GM12878 (cell line): Measurements from ENCODE around the gene GALNS. TPM values are rescaled to one million over a fixed set of nuclear protein-coding genes. Genes with fewer than 3 reads are reported as not detected.

Source experiments
- BCL11A ChIP-seq: IDR thresholded peaks from 2 replicates; pipeline ENCODE4 v1.6.1; 2011; ENCODE audit warnings: low read depth, low read length
- BMI1 ChIP-seq: fragments of 450-650 bp; IDR thresholded peaks from 2 replicates; pipeline ENCODE4 v1.6.1; 2016; ENCODE audit warnings: mild to moderate bottlenecking, moderate library complexity, borderline replicate concordance
- CBX5 ChIP-seq: sonication (generic); IDR thresholded peaks from 2 replicates; pipeline ENCODE4 v1.6.1; 2016; ENCODE audit warnings: low read depth, moderate library complexity, mild to moderate bottlenecking, inconsistent platforms
- CEBPB ChIP-seq, 2 experiments: fragments of 150-350 bp in 1 of 2; IDR thresholded peaks; 2 replicates each; pipeline ENCODE4 v1.6.1; 2012 to 2014; ENCODE audit warnings: low read depth in 2 of 2, low read length in 2 of 2, borderline replicate concordance in 1 of 2, inconsistent platforms in 1 of 2
- CHD4 ChIP-seq: fragments of 200-600 bp; sonication (generic); IDR thresholded peaks from 2 replicates; pipeline ENCODE4 v1.6.1; 2016; ENCODE audit warnings: mild to moderate bottlenecking
- CREM ChIP-seq: IDR thresholded peaks from 2 replicates; pipeline ENCODE4 v1.6.1; 2014; ENCODE audit warnings: antibody characterized with exemption, low read depth
- DPF2 ChIP-seq: fragments of 450-650 bp; IDR thresholded peaks from 2 replicates; pipeline ENCODE4 v1.6.1; 2017; ENCODE audit warnings: mild to moderate bottlenecking
- FOXK2 ChIP-seq: fragments of 450-650 bp; IDR thresholded peaks from 2 replicates; pipeline ENCODE4 v1.6.1; 2017; ENCODE audit warnings: mild to moderate bottlenecking, moderate library complexity
- IRF3 ChIP-seq: fragments of 450-650 bp; IDR thresholded peaks from 2 replicates; pipeline ENCODE4 v1.6.1; 2014; ENCODE audit warnings: mild to moderate bottlenecking
- JUND ChIP-seq: IDR thresholded peaks from 2 replicates; pipeline ENCODE4 v1.6.1; 2012; ENCODE audit warnings: low read depth, mild to moderate bottlenecking, low read length, improper control_type of control experiment, moderate library complexity
- MXI1 ChIP-seq: fragments of 150-350 bp; IDR thresholded peaks from 2 replicates; pipeline ENCODE4 v1.6.1; 2011; ENCODE audit warnings: low read depth, mild to moderate bottlenecking, inconsistent platforms, low read length, improper control_type of control experiment
- MYC ChIP-seq: IDR thresholded peaks from 2 replicates; pipeline ENCODE4 v1.6.1; 2011; ENCODE audit warnings: mild to moderate bottlenecking, low read length, moderate library complexity, inconsistent platforms; ENCODE audit not compliant: insufficient read depth, insufficient replicate concordance, insufficient read length, severe bottlenecking
- NFYB ChIP-seq: IDR thresholded peaks from 2 replicates; pipeline ENCODE4 v1.6.1; 2011; ENCODE audit warnings: low read depth, mild to moderate bottlenecking, low read length, improper control_type of control experiment, moderate library complexity; ENCODE audit not compliant: insufficient read depth
- PBX3 ChIP-seq: IDR thresholded peaks from 2 replicates; pipeline ENCODE4 v1.6.1; 2011; ENCODE audit warnings: mild to moderate bottlenecking, low read depth, low read length, moderate library complexity; ENCODE audit not compliant: insufficient replicate concordance
- POLR2A ChIP-seq: IDR thresholded peaks from 2 replicates; pipeline ENCODE4 v1.6.1; 2011; ENCODE audit warnings: low read depth, mild to moderate bottlenecking, low read length
- RAD51 ChIP-seq: fragments of 450-650 bp; IDR thresholded peaks from 2 replicates; pipeline ENCODE4 v1.6.1; 2016; ENCODE audit warnings: moderate library complexity, mild to moderate bottlenecking, inconsistent platforms
- SMAD1 ChIP-seq: fragments of 450-650 bp; IDR thresholded peaks from 2 replicates; pipeline ENCODE4 v1.6.1; 2018; ENCODE audit warnings: mild to moderate bottlenecking, low read depth; ENCODE audit not compliant: partially characterized antibody
- SREBF2 ChIP-seq: IDR thresholded peaks from 2 replicates; pipeline ENCODE4 v1.6.1; 2012; ENCODE audit warnings: mild to moderate bottlenecking, low read length
- SRF ChIP-seq, 2 experiments: IDR thresholded peaks; 2 replicates each; pipeline ENCODE4 v1.6.1; 2011; ENCODE audit warnings: low read depth in 2 of 2, low read length in 2 of 2, mild to moderate bottlenecking in 1 of 2, moderate library complexity in 1 of 2
- TAF1 ChIP-seq: IDR thresholded peaks from 2 replicates; pipeline ENCODE4 v1.6.1; 2011; ENCODE audit warnings: mild to moderate bottlenecking, low read depth, low read length, borderline replicate concordance
- TCF3 ChIP-seq: IDR thresholded peaks from 2 replicates; pipeline ENCODE4 v1.6.1; 2012; ENCODE audit warnings: low read depth, mild to moderate bottlenecking, low read length, borderline replicate concordance; ENCODE audit not compliant: insufficient read depth
- USF2 ChIP-seq: IDR thresholded peaks from 2 replicates; pipeline ENCODE4 v1.6.1; 2011; ENCODE audit warnings: low read depth, low read length, improper control_type of control experiment, borderline replicate concordance
- ZBTB40 ChIP-seq: fragments of 450-650 bp; IDR thresholded peaks from 2 replicates; pipeline ENCODE4 v1.6.1; 2016; ENCODE audit warnings: mild to moderate bottlenecking, moderate library complexity, borderline replicate concordance
- polyA plus RNA-seq, 11 experiments: library from polyadenylated mRNA; depleted of rRNA in 4 of 11; unstranded in 6 of 11; stranded (reverse) in 5 of 11; fragments of >200 nt; fragmentation: Nextera tagmentation in 4 of 11; fragmentation: Illumina TruSeq in 1 of 11; extraction: Ambion mirVana in 4 of 11; extraction: Trizol in 1 of 11; gene quantifications; 1 replicate in 1 of 11; 2 replicates in 10 of 11; pipeline versions ENCODE4 v1.2.1 to v1.2.3, GENCODE V29; 2011 to 2016; ENCODE audit warnings: inconsistent platforms in 2 of 11, missing spikeins in 2 of 11, low read depth in 1 of 11
- total RNA-seq, 4 experiments: library from RNA; depleted of rRNA in 3 of 4; stranded (reverse); fragments of >200 nt in 3 of 4; fragmentation: Illumina TruSeq in 1 of 4; extraction: Trizol in 1 of 4; gene quantifications; 2 replicates each; pipeline versions ENCODE4 v1.2.1 to v1.2.3, GENCODE V29; 2013 to 2021

GALNS gene
- total and polyA plus RNA-seq, 10 of the 15 experiments (the other 5 are each of a cell fraction or from before 2014, with no cell fraction given), result 0.37 to 12.4 (median 5.3) TPM

- TF ChIP-seq CHD4, result no peak
- peak; percentile 87 for TF ChIP-seq TAF1
- peak; percentile 99 for TF ChIP-seq RAD51
- TF ChIP-seq SRF (IDR thresholded peaks at IDR 0.05; ENCODE audit: low read depth in 2 of 2, low read length in 2 of 2), result no peak
- no peak for TF ChIP-seq CEBPB (IDR thresholded peaks at IDR 0.05; ENCODE audit: borderline replicate concordance in 1 of 2, low read depth in 2 of 2, low read length in 2 of 2)
- TF ChIP-seq JUND, result no peak
- TF ChIP-seq FOXK2, result peak; percentile 41; the same call in 1 of the 2 replicates
- TF ChIP-seq CBX5, result no peak
- peak; percentile 64; the same call in 1 of the 2 replicates for TF ChIP-seq TCF3
- no peak for TF ChIP-seq BCL11A
- no peak for TF ChIP-seq SREBF2
- peak; percentile 74 for TF ChIP-seq MYC
- TF ChIP-seq USF2, result peak; percentile 99
- peak; percentile 50; the same call in 1 of the 2 replicates for TF ChIP-seq BMI1
- TF ChIP-seq DPF2, result peak; percentile 61; the same call in 1 of the 2 replicates
- no peak for TF ChIP-seq SMAD1
- peak; percentile 36; the same call in 1 of the 2 replicates for TF ChIP-seq IRF3
- TF ChIP-seq ZBTB40, result no peak
- peak; percentile 90 for TF ChIP-seq MXI1
- no peak for TF ChIP-seq NFYB
- TF ChIP-seq CREM, result 0 out of 2 replicates have a peak, but pooled peaks have one; percentile 20
- TF ChIP-seq PBX3, result peak; percentile 29
- peak; percentile 96 for TF ChIP-seq POLR2A
Measured at GRCh38 chr16:88856828-88857727, at the start of gene GALNS, which contains the start of gene TRAPPC2L (continued).
